NB4 (cell line): ENCODE data around the gene PDIA4.
"Not testable (repeated sequence)": the region's sequence is repeated elsewhere in the genome, so short reads cannot be mapped to it uniquely, and the experiment has no call there.

ENCODE experiments used
- POLR2A ChIP-seq: IDR thresholded peaks from 2 replicates; pipeline ENCODE4 v1.6.1; 2011; ENCODE audit warnings: mild to moderate bottlenecking; ENCODE audit not compliant: insufficient read length; ENCODE audit errors: extremely low read depth
- TF ChIP-seq, protein P1 (sequence below): IDR thresholded peaks from one replicate; pipeline ENCODE4 v1.5.1; 2012; ENCODE audit warnings: low read depth, low read length

DNA sequence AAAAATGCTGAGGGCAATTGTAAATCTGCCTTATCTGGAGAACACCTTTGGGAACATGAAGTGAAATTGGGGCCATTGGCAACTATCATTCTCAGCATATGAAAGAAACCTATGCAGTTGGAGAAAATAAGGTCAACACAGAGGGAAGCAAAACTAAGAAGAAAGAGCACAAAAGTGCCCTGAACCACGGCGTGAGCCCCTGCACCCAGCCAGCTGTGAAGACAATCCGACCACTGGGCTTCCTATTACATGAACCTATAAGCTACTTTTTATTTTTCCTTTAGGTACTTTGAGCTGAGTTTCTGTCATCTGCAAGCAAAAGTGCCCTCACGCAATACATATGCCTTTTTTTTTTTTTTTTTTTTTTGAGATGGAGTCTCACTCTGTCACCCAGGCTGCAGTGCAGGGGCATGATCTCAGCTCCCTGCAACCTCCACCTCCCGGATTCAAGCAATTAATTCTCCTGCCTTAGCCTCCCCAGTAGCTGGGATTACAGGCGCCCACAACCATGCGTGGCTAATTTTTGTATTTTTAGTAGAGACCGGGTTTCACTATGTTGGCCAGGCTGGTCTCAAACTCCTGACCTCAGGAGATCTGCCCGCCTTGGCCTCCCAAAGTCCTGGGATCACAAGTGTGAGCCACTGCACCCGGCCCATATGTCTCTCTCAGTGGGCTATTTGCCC lies 34.1 kb upstream of the PDIA4 start:
- TF ChIP-seq, protein P1, sequence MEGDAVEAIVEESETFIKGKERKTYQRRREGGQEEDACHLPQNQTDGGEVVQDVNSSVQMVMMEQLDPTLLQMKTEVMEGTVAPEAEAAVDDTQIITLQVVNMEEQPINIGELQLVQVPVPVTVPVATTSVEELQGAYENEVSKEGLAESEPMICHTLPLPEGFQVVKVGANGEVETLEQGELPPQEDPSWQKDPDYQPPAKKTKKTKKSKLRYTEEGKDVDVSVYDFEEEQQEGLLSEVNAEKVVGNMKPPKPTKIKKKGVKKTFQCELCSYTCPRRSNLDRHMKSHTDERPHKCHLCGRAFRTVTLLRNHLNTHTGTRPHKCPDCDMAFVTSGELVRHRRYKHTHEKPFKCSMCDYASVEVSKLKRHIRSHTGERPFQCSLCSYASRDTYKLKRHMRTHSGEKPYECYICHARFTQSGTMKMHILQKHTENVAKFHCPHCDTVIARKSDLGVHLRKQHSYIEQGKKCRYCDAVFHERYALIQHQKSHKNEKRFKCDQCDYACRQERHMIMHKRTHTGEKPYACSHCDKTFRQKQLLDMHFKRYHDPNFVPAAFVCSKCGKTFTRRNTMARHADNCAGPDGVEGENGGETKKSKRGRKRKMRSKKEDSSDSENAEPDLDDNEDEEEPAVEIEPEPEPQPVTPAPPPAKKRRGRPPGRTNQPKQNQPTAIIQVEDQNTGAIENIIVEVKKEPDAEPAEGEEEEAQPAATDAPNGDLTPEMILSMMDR: not testable (repeated sequence)
- TF ChIP-seq POLR2A: not testable (repeated sequence)
